H9 (cell line): ENCODE data around the gene TP53BP2. TPM values are rescaled to one million over a fixed set of nuclear protein-coding genes. Genes with fewer than 3 reads are reported as not detected.

ENCODE experiments used
- DNase-seq: peaks from one replicate; pipeline ENCODE4 v3.0.0-alpha.2; 2017
- H2AFZ ChIP-seq: one replicate; pipeline ENCODE4 v1.6.1; 2013; ENCODE audit warnings: mild to moderate bottlenecking, low read length, control low read depth, moderate library complexity
- H2AK5ac ChIP-seq: 2 replicates; pipeline ENCODE4 v1.6.1; 2013; ENCODE audit warnings: low read length, control low read depth, mixed read lengths; ENCODE audit not compliant: insufficient read length
- H2BK120ac ChIP-seq: one replicate; pipeline ENCODE4 v1.6.1; 2013; ENCODE audit warnings: low read depth, mild to moderate bottlenecking, low read length, control low read depth, inconsistent platforms; ENCODE audit not compliant: poor library complexity, severe bottlenecking
- H2BK12ac ChIP-seq: 2 replicates; pipeline ENCODE4 v1.6.1; 2013; ENCODE audit warnings: low read length, control low read depth, mixed read lengths, low read depth; ENCODE audit not compliant: insufficient read length
- H2BK15ac ChIP-seq: 2 replicates; pipeline ENCODE4 v1.6.1; 2013; ENCODE audit warnings: low read depth, low read length, control low read depth
- H2BK20ac ChIP-seq: one replicate; pipeline ENCODE4 v1.6.1; 2013; ENCODE audit warnings: low read depth, mild to moderate bottlenecking, low read length, control low read depth, inconsistent platforms; ENCODE audit not compliant: poor library complexity, severe bottlenecking
- H2BK5ac ChIP-seq: 2 replicates; pipeline ENCODE4 v1.6.1; 2013; ENCODE audit warnings: low read length, control low read depth, mixed read lengths; ENCODE audit not compliant: insufficient read length
- H3K14ac ChIP-seq: 2 replicates; pipeline ENCODE4 v1.6.1; 2013; ENCODE audit warnings: low read length, control low read depth; ENCODE audit not compliant: insufficient read depth
- H3K18ac ChIP-seq: 2 replicates; pipeline ENCODE4 v1.6.1; 2013; ENCODE audit warnings: low read depth, mild to moderate bottlenecking, mixed read lengths, low read length, control low read depth; ENCODE audit not compliant: insufficient read length
- H3K23ac ChIP-seq: 2 replicates; pipeline ENCODE4 v1.6.1; 2013; ENCODE audit warnings: low read length, control low read depth, mixed read lengths, low read depth; ENCODE audit not compliant: insufficient read length
- H3K23me2 ChIP-seq: 2 replicates; pipeline ENCODE4 v1.6.1; 2013; ENCODE audit warnings: low read depth, mild to moderate bottlenecking, mixed read lengths, low read length, control low read depth; ENCODE audit not compliant: insufficient read length, poor library complexity, severe bottlenecking
- H3K27ac ChIP-seq: 2 replicates; pipeline ENCODE4 v1.5.1; 2013; ENCODE audit warnings: low read length, control low read depth, mixed read lengths, low read depth; ENCODE audit not compliant: insufficient read length
- H3K27me3 ChIP-seq: 2 replicates; pipeline ENCODE4 v1.6.1; 2013; ENCODE audit warnings: low read length, control low read depth, inconsistent platforms; ENCODE audit not compliant: insufficient read depth
- H3K4ac ChIP-seq: 2 replicates; pipeline ENCODE4 v1.6.1; 2013; ENCODE audit warnings: low read depth, mild to moderate bottlenecking, control low read depth, inconsistent platforms, low read length, moderate library complexity
- H3K4me1 ChIP-seq: 2 replicates; pipeline ENCODE4 v1.6.1; 2013; ENCODE audit warnings: low read length, control low read depth, inconsistent platforms; ENCODE audit not compliant: insufficient read depth
- H3K4me2 ChIP-seq: 2 replicates; pipeline ENCODE4 v1.6.1; 2013; ENCODE audit warnings: low read length, control low read depth, mixed read lengths; ENCODE audit not compliant: insufficient read length, insufficient read depth
- H3K56ac ChIP-seq: 2 replicates; pipeline ENCODE4 v1.6.1; 2013; ENCODE audit warnings: low read depth, mild to moderate bottlenecking, mixed read lengths, low read length, control low read depth; ENCODE audit not compliant: insufficient read length
- H3K79me1 ChIP-seq: 2 replicates; pipeline ENCODE4 v1.6.1; 2013; ENCODE audit warnings: low read depth, mild to moderate bottlenecking, moderate library complexity, low read length, control low read depth, inconsistent platforms; ENCODE audit not compliant: insufficient read depth, poor library complexity, severe bottlenecking
- H3K79me2 ChIP-seq: 2 replicates; pipeline ENCODE4 v1.6.1; 2013; ENCODE audit warnings: low read length, control low read depth, inconsistent platforms; ENCODE audit not compliant: insufficient read depth
- H3K9ac ChIP-seq: 2 replicates; pipeline ENCODE4 v1.6.1; 2013; ENCODE audit warnings: low read length, control low read depth, mixed read lengths; ENCODE audit not compliant: insufficient read length; ENCODE audit errors: extremely low read depth
- H3K9me3 ChIP-seq: one replicate; pipeline ENCODE4 v1.6.1; 2013; ENCODE audit warnings: low read depth, low read length, inconsistent platforms; ENCODE audit not compliant: control insufficient read depth
- H3T11ph ChIP-seq: one replicate; pipeline ENCODE4 v1.6.1; 2013; ENCODE audit warnings: mild to moderate bottlenecking, low read length, control low read depth, inconsistent platforms
- H4K20me1 ChIP-seq: one replicate; pipeline ENCODE4 v1.6.1; 2013; ENCODE audit not compliant: control insufficient read depth, insufficient read length, insufficient read depth
- H4K5ac ChIP-seq: 2 replicates; pipeline ENCODE4 v1.6.1; 2013; ENCODE audit warnings: low read depth, mild to moderate bottlenecking, mixed read lengths, low read length, control low read depth; ENCODE audit not compliant: insufficient read length
- H4K8ac ChIP-seq: replicated peaks from 2 replicates; pipeline ENCODE4 v1.6.1; 2013; ENCODE audit warnings: low read length, control low read depth, mixed read lengths, low read depth; ENCODE audit not compliant: insufficient read length
- H4K91ac ChIP-seq: 2 replicates; pipeline ENCODE4 v1.6.1; 2013; ENCODE audit warnings: low read depth, mild to moderate bottlenecking, moderate library complexity, mixed read lengths, low read length, control low read depth; ENCODE audit not compliant: insufficient read length
- H3K27ac Mint-ChIP-seq, 3 experiments: 2 replicates in 2 of 3; 3 replicates in 1 of 3; pipeline ENCODE4 v1.8.0; 2020 to 2021; ENCODE audit warnings: mixed read lengths in 3 of 3, mild to moderate bottlenecking in 1 of 3, moderate library complexity in 1 of 3
- H3K27me3 Mint-ChIP-seq: 2 replicates; pipeline ENCODE4 v1.8.0; 2021; ENCODE audit warnings: low read depth, mild to moderate bottlenecking, moderate library complexity, mixed read lengths
- H3K36me3 Mint-ChIP-seq, 3 experiments: 2 replicates in 2 of 3; 3 replicates in 1 of 3; pipeline ENCODE4 v1.8.0; 2020 to 2021; ENCODE audit warnings: low read depth in 3 of 3, mixed read lengths in 3 of 3; ENCODE audit not compliant: insufficient read depth in 1 of 3
- H3K4me1 Mint-ChIP-seq, 2 experiments: 2 replicates each; pipeline ENCODE4 v1.8.0; 2020; ENCODE audit warnings: mixed read lengths in 2 of 2
- H3K4me3 Mint-ChIP-seq, 2 experiments: 2 replicates in 1 of 2; 3 replicates in 1 of 2; pipeline ENCODE4 v1.8.0; 2020 to 2021; ENCODE audit warnings: mild to moderate bottlenecking in 2 of 2, mixed read lengths in 2 of 2, moderate library complexity in 1 of 2
- H3K9me3 Mint-ChIP-seq, 2 experiments: 2 replicates in 1 of 2; 3 replicates in 1 of 2; pipeline ENCODE4 v1.8.0; 2020; ENCODE audit warnings: mild to moderate bottlenecking in 2 of 2, mixed read lengths in 2 of 2, moderate library complexity in 1 of 2
- WGBS: extraction: QIAGEN DNeasy Blood & Tissue Kit; methylation state at CpG from one replicate; pipeline ENCODE4 v1.1.7; 2013; ENCODE audit warnings: missing lambda C conversion rate, low lambda C conversion rate, mixed read lengths; ENCODE audit not compliant: insufficient read length; ENCODE audit errors: extremely low coverage; 5-methylcytosine and 5-hydroxymethylcytosine counted together
- total RNA-seq: library from RNA; stranded (reverse); gene quantifications from 2 replicates; pipeline ENCODE4 v1.2.1, GENCODE V29; 2021
- TF ChIP-seq, protein P1 (sequence below): fragments of 200-600 bp; sonication (generic); conservative IDR thresholded peaks from 3 replicates; pipeline ENCODE4 v1.8.0; 2021; ENCODE audit warnings: antibody characterized with exemption, mild to moderate bottlenecking

Gene TP53BP2
- total RNA-seq, 1 experiment from 2014 or later, result 49.7 TPM

DNA sequence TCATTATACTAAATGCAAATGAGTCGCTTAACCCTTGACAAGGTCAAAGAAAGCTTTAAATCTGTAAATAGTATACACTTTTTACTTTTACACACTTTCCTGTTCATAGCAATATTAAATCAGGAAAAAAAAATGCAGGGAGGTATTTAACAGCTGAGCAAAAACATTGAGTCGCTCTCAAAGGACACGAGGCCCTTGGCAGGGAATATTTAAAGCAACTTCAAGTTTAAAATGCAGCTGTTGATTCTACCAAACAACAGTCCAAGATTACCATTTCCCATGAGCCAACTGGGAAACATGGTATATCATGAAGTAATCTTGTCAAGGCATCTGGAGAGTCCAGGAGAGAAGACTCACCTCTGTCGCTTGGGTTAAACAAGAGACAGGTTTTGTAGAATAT is 70.7 kb downstream of the TP53BP2 start:
- Histone ChIP-seq H4K91ac (no peak overlapping the region), H3K23me2 (peaks cover 3% of the 10 kb centered on the region), H2BK5ac (no peak overlapping the region), H3K4ac (no peak overlapping the region), H2BK20ac (no peak overlapping the region), H3K4me2 (no peak overlapping the region), H4K8ac (no peak overlapping the region), H2BK12ac (no peak overlapping the region), H4K5ac (no peak overlapping the region), H3K56ac (no peak overlapping the region), H3K14ac (no peak overlapping the region), H3K9me3 (no peaks in the 10 kb centered on the region), H3K18ac (no peak overlapping the region), H3T11ph (no peak overlapping the region), H4K20me1 (no peaks in the 10 kb centered on the region), H2AFZ (no peak overlapping the region), H3K9ac (no peak overlapping the region), H2AK5ac (no peak overlapping the region), H3K79me2 (no peaks in the 10 kb centered on the region), H3K27me3 (no peaks in the 10 kb centered on the region), H2BK120ac (no peak overlapping the region), H3K79me1 (no peaks in the 10 kb centered on the region), H3K23ac (no peak overlapping the region), H3K4me1 (no peaks in the 10 kb centered on the region; the same call in 1 of the 2 replicates), H3K27ac (no peak overlapping the region), H2BK15ac (no peak overlapping the region)
- no CpG with 5 or more reads among the region's 4 CpGs for WGBS
- DNase-seq, result no peak
- peaks cover 13 to 14% of the 10 kb centered on the region in 2 experiments for H3K4me1 Mint-ChIP-seq
- no peaks in the 10 kb centered on the region for H3K9me3 Mint-ChIP-seq
- H3K36me3 Mint-ChIP-seq, result peaks cover 25 to 76% (median 66%) of the 10 kb centered on the region in 3 experiments
- H3K27me3 Mint-ChIP-seq, result no peaks in the 10 kb centered on the region
- no peak overlapping the region for H3K4me3 Mint-ChIP-seq
- TF ChIP-seq, protein P1, sequence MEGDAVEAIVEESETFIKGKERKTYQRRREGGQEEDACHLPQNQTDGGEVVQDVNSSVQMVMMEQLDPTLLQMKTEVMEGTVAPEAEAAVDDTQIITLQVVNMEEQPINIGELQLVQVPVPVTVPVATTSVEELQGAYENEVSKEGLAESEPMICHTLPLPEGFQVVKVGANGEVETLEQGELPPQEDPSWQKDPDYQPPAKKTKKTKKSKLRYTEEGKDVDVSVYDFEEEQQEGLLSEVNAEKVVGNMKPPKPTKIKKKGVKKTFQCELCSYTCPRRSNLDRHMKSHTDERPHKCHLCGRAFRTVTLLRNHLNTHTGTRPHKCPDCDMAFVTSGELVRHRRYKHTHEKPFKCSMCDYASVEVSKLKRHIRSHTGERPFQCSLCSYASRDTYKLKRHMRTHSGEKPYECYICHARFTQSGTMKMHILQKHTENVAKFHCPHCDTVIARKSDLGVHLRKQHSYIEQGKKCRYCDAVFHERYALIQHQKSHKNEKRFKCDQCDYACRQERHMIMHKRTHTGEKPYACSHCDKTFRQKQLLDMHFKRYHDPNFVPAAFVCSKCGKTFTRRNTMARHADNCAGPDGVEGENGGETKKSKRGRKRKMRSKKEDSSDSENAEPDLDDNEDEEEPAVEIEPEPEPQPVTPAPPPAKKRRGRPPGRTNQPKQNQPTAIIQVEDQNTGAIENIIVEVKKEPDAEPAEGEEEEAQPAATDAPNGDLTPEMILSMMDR, result no peak
- no peak overlapping the region for H3K27ac Mint-ChIP-seq
